NB4 (cell line): Measurements from ENCODE around the gene NABP2.

ENCODE experiments used
- DNase-seq: peaks from one replicate; pipeline ENCODE4 v3.0.0; 2010; ENCODE audit warnings: low read depth
- H3K4me3 ChIP-seq: one replicate; pipeline ENCODE4 v1.5.1; 2011; ENCODE audit warnings: mild to moderate bottlenecking, low read depth, low read length, moderate library complexity
- MYC ChIP-seq: IDR thresholded peaks from 2 replicates; pipeline ENCODE4 v1.6.1; 2011; ENCODE audit warnings: low read depth, low read length
- POLR2A ChIP-seq: IDR thresholded peaks from 2 replicates; pipeline ENCODE4 v1.6.1; 2011; ENCODE audit warnings: mild to moderate bottlenecking; ENCODE audit not compliant: insufficient read length; ENCODE audit errors: extremely low read depth
- TF ChIP-seq, protein P1 (sequence below): IDR thresholded peaks from 2 replicates; pipeline ENCODE4 v1.6.1; 2011; ENCODE audit warnings: low read depth, low read length
- TF ChIP-seq, protein P2 (sequence below): IDR thresholded peaks from one replicate; pipeline ENCODE4 v1.5.1; 2012; ENCODE audit warnings: low read depth, low read length

The NABP2 gene

DNA sequence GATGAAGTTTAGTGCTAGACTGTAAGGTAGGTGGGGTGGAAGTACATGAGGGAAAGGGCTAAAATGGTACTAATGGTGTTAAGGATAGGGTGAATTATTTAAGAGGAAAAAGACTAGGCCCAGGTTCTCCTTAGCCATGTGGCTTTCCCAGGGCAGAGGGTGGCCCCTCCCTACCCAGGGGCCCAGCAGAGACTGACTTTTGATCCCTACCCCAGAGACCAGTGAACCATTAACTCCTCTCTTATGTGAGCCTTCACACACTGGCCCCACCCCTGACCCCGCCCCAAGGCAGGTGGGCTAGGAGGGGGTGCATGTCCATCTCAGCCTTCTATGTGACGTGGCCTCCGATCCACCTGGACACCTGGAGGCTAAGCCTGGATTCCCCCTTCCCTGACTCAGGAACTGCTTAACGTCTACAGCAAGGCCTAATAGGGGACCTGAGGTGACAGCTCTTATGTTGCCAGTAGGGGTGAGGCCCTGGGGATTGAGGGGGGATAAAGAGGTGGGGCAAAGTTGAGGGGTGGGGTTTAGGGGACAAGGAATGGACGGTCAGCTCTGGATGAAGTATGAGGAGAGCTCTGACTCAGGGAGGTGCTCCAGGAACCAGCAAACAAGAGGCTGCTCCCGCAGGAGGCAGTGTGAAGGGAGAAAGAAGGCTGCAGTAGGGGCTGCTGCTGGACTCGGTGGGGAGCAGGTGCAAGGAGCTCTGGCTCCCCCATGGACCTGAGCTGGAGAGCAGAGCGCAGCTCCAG lies 6.5 kb downstream of the NABP2 start:
- H3K4me3 ChIP-seq = no peak overlapping the region
- DNase-seq = no peak
- TF ChIP-seq POLR2A (no peak), MYC (no peak)
- TF ChIP-seq, protein P1, sequence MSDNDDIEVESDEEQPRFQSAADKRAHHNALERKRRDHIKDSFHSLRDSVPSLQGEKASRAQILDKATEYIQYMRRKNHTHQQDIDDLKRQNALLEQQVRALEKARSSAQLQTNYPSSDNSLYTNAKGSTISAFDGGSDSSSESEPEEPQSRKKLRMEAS = no peak
- TF ChIP-seq, protein P2, sequence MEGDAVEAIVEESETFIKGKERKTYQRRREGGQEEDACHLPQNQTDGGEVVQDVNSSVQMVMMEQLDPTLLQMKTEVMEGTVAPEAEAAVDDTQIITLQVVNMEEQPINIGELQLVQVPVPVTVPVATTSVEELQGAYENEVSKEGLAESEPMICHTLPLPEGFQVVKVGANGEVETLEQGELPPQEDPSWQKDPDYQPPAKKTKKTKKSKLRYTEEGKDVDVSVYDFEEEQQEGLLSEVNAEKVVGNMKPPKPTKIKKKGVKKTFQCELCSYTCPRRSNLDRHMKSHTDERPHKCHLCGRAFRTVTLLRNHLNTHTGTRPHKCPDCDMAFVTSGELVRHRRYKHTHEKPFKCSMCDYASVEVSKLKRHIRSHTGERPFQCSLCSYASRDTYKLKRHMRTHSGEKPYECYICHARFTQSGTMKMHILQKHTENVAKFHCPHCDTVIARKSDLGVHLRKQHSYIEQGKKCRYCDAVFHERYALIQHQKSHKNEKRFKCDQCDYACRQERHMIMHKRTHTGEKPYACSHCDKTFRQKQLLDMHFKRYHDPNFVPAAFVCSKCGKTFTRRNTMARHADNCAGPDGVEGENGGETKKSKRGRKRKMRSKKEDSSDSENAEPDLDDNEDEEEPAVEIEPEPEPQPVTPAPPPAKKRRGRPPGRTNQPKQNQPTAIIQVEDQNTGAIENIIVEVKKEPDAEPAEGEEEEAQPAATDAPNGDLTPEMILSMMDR = no peak

DNA sequence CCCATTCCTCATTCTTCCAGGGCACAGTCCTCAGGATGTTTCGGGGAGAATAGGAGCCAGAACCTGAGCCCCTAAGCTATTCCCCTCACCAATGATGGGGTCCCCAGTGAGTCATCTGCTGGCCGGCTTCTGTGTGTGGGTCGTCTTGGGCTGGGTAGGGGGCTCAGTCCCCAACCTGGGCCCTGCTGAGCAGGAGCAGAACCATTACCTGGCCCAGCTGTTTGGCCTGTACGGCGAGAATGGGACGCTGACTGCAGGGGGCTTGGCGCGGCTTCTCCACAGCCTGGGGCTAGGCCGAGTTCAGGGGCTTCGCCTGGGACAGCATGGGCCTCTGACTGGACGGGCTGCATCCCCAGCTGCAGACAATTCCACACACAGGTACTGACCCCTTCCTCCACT lies 7.0 kb downstream of the NABP2 start:
- no peak overlapping the region for H3K4me3 ChIP-seq

DNA sequence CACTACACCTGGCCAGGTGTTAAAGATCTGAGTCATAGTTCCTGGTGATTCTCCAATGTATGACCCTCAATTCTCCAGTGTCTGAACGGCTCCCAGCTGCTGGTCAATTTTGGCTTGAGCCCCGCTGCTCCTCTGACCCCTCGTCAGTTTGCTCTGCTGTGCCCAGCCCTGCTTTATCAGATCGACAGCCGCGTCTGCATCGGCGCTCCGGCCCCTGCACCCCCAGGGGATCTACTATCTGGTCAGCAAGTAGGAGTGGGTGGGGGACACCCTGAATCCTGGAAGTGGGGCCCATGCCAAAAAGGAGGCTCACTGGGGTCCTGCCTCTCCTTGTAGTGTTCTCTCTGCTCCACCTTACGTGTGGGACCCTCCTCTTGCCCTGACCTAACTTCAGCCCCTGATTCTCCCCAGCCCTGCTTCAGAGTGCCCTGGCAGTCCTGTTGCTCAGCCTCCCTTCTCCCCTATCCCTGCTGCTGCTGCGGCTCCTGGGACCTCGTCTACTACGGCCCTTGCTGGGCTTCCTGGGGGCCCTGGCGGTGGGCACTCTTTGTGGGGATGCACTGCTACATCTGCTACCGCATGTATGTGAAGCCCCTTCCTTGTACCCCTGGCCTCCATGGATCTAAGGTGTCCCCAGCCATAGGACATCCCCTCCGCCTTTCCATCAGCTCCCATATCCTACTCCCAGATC lies 10.7 kb downstream of the NABP2 start:
- no peak for DNase-seq
- TF ChIP-seq, protein P2 = no peak
- TF ChIP-seq MYC = no peak
- TF ChIP-seq, protein P1 = no peak
- no peak overlapping the region for H3K4me3 ChIP-seq

More for the DNA sequence above, 7.0 kb downstream of the NABP2 start:
- no peak for DNase-seq
- TF ChIP-seq, protein P2 = no peak
- TF ChIP-seq MYC (no peak), POLR2A (no peak)
- TF ChIP-seq, protein P1 = no peak

DNA sequence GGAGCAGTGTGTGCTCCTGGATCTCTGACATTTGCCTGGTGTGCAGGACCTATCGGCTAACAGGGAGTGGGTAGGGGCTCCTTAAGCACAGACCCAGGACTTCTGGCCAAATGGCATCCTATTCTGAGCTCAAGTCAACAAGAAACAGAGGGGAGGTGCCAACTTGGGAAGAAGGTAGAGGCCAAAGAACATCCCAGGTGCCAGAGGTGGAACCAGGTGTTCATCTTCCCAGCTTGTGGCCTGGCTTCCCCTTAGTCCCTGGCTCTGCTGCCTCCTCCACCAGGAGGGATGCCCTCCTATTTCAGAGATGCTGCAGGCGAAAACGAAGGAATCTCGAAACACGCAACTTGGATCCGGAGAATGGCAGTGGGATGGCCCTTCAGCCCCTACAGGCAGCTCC lies 11.9 kb downstream of the NABP2 start:
- H3K4me3 ChIP-seq = no peak overlapping the region
- no peak for DNase-seq
- no peak for TF ChIP-seq POLR2A
- no peak for TF ChIP-seq MYC
- TF ChIP-seq, protein P2 = no peak
- TF ChIP-seq, protein P1 = no peak

DNA sequence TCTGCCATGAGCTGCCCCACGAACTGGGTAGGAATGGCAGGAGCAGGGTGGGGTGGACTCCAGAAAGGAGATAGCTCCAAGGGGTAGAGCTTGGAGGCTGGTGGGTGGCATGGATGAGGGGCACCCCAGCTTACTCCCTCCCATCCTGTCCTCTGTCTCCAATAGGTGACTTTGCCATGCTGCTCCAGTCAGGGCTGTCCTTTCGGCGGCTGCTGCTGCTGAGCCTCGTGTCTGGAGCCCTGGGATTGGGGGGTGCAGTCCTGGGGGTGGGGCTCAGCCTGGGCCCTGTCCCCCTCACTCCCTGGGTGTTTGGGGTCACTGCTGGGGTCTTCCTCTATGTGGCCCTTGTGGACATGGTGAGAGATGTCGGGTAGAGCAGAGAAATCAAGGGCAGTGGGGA lies 12.8 kb downstream of the NABP2 start:
- TF ChIP-seq, protein P1 = no peak
- TF ChIP-seq, protein P2 = no peak
- TF ChIP-seq POLR2A = no peak
- no peak for TF ChIP-seq MYC
- DNase-seq = no peak
- H3K4me3 ChIP-seq = no peak overlapping the region
